RKO (cell line): ENCODE data around the gene ICOSLG.
"Not testable (repeated sequence)": the region's sequence is repeated elsewhere in the genome, so short reads cannot be mapped to it uniquely, and the experiment has no call there.

Experiments
- DNase-seq: peaks from one replicate; pipeline ENCODE4 v3.0.0-alpha.2; 2016; ENCODE audit warnings: low spot score

Gene ICOSLG

GRCh38 chr21:44240842-44241241, at the start of gene ICOSLG:
TSS of gene ICOSLG (minus strand) at chr21:44240943. CDS start at chr21:44240817, 126 bp downstream.
- DNase-seq: not testable (repeated sequence)

GRCh38 chr21:44289381-44290010, 48.8 kb upstream of the ICOSLG start:
- DNase-seq: no peak

- no peak for DNase-seq
These were observed 47.7 kb upstream of the ICOSLG start for GRCh38 chr21:44288251-44289110.

GRCh38 chr21:44286716-44287632, 46.2 kb upstream of the ICOSLG start:
- no peak for DNase-seq

- DNase-seq: no peak
These were observed 45.5 kb upstream of the ICOSLG start for GRCh38 chr21:44286086-44286715.

GRCh38 chr21:44285138-44285992, 44.6 kb upstream of the ICOSLG start, which contains the start of gene AIRE:
TSS of gene AIRE (plus strand) at chr21:44285876. CDS start at chr21:44286007, 131 bp downstream.
- no peak for DNase-seq

GRCh38 chr21:44283948-44284347, 43.2 kb upstream of the ICOSLG start:
- DNase-seq: no peak

- DNase-seq: not testable (repeated sequence)
These were observed 42.6 kb upstream of the ICOSLG start for GRCh38 chr21:44283211-44283785.

GRCh38 chr21:44282370-44282769, 41.6 kb upstream of the ICOSLG start:
- DNase-seq: no peak

GRCh38 chr21:44281801-44282200, 41.1 kb upstream of the ICOSLG start:
- DNase-seq: no peak

GRCh38 chr21:44279354-44280260, 38.9 kb upstream of the ICOSLG start:
- DNase-seq: no peak

GRCh38 chr21:44275041-44275440, 34.3 kb upstream of the ICOSLG start:
- no peak for DNase-seq

- no peak for DNase-seq
These were observed 32.3 kb upstream of the ICOSLG start for GRCh38 chr21:44273046-44273445.

- no peak for DNase-seq
These were observed 31.6 kb upstream of the ICOSLG start for GRCh38 chr21:44272284-44272858.

GRCh38 chr21:44271558-44272283, 31.0 kb upstream of the ICOSLG start:
- no peak for DNase-seq

GRCh38 chr21:44269090-44269489, 28.3 kb upstream of the ICOSLG start:
- DNase-seq: no peak

- no peak for DNase-seq
These were observed 27.0 kb upstream of the ICOSLG start for GRCh38 chr21:44267655-44268142.

- no peak for DNase-seq
These were observed 25.1 kb upstream of the ICOSLG start for GRCh38 chr21:44265734-44266270.
